GM12864 (cell line): Measurements from ENCODE around the gene QSOX2.
A peak's percentile ranks its signal among the peaks of the same experiment; 100 is the strongest.

Source experiments
- DNase-seq: peaks from one replicate; pipeline ENCODE4 v3.0.0-alpha.2; 2011; ENCODE audit warnings: low read depth
- H3K4me3 ChIP-seq: 2 replicates; pipeline ENCODE4 v1.5.1; 2011; ENCODE audit warnings: mild to moderate bottlenecking, low read depth, low read length, control low read depth
- TF ChIP-seq, protein P1 (sequence below): IDR thresholded peaks from 2 replicates; pipeline ENCODE4 v1.5.1; 2011; ENCODE audit warnings: low read depth, mild to moderate bottlenecking, moderate library complexity, low read length, control low read depth, inconsistent platforms; ENCODE audit errors: missing control alignments

The QSOX2 gene

DNA sequence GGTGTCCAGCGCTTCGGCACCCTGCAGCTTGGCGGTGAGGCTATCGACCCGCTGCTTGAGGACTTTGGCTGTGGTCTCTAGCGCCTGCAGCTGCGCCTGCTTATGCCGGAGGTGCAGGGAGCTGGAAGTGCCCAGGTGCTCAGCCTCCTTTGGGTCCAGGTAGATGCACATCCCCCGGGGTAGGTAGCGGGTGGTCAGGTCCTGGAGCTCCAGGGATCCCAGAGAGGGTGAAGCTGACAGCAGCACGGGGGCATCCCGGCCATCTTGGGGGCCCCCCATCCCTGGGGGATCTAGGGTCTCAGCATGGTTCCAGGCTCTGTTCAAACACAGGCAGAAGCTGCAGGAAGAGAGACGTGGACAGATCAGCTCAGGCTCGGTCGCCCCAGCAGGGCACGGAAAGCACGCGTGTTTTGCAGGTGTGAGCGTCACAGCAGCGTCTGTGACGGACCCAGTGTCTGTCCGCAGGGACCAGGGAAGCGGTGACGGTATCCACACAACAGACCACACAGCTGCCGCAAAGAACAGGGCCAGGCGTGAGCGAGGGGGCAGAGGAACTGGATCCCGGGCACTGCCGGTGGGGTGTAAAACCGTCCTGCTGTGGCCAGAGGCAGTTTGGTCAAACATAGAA, 40.9 kb upstream of the QSOX2 start:
- DNase-seq: no peak
- H3K4me3 ChIP-seq: no peak overlapping the region
- TF ChIP-seq, protein P1, sequence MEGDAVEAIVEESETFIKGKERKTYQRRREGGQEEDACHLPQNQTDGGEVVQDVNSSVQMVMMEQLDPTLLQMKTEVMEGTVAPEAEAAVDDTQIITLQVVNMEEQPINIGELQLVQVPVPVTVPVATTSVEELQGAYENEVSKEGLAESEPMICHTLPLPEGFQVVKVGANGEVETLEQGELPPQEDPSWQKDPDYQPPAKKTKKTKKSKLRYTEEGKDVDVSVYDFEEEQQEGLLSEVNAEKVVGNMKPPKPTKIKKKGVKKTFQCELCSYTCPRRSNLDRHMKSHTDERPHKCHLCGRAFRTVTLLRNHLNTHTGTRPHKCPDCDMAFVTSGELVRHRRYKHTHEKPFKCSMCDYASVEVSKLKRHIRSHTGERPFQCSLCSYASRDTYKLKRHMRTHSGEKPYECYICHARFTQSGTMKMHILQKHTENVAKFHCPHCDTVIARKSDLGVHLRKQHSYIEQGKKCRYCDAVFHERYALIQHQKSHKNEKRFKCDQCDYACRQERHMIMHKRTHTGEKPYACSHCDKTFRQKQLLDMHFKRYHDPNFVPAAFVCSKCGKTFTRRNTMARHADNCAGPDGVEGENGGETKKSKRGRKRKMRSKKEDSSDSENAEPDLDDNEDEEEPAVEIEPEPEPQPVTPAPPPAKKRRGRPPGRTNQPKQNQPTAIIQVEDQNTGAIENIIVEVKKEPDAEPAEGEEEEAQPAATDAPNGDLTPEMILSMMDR: no peak

DNA sequence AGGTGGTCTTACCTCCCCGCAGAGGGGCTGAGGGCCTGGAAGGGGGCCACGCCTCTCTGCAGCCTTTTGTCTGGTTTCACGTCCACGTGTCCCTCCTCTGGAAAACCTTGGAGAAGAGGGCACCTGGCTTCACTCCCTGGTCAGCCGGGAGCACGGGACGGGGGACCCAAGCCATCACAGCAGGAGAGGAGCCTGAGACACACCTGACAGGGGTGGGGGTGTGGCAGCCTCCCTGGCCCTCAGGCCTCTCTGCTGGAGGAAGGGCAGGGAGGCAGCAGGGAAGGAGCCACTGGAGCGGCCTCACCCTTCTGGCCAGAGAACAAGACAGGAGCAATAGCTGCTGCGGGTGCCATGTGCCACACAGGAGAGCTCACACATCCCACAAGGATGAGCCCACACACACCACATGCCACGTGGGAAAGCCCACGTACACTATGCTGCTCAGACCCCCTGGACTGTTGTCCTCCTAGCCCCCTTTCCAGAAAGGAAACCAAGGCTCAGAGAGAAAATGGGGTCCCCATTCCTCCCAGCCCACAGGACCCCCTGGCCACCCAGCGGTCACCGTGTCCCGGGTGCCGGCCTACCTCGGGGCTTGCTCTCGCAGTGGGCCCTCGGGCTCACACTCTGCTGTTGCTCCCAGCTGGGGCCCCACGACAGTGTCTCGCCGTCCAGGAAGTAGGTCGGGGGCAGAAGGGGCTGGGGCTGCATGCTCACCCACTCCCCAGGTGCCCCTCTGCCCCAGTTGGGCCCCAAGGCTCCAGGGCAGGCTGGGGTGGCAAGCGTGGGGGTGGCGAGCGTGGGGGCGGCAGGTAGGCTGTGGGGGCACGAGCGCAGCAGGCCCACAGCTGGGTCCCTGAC, 40.1 kb upstream of the QSOX2 start:
- TF ChIP-seq, protein P1: no peak
- DNase-seq: no peak
- no peak overlapping the region for H3K4me3 ChIP-seq

DNA sequence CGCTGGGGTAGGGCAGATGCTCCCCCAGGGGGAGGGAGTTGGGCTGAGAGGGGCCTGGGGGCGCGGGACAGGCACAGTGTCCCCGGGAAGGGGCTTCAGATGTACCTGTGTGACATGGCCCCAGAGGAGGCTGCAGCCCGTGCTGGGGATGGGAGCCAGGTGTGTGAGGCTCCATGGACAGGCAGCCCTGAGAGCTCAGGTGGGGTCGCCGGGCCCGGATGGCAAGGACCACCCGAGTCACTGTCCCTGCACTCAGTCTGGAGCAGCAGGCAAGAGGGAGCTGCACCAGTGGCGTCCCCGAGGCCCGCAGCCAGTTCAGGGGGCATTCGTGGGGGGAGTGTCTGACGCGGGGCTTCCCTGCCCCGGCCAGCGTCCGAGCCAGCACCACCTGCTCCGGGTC, 39.3 kb upstream of the QSOX2 start:
- TF ChIP-seq, protein P1: no peak
- no peak overlapping the region for H3K4me3 ChIP-seq
- no peak for DNase-seq

DNA sequence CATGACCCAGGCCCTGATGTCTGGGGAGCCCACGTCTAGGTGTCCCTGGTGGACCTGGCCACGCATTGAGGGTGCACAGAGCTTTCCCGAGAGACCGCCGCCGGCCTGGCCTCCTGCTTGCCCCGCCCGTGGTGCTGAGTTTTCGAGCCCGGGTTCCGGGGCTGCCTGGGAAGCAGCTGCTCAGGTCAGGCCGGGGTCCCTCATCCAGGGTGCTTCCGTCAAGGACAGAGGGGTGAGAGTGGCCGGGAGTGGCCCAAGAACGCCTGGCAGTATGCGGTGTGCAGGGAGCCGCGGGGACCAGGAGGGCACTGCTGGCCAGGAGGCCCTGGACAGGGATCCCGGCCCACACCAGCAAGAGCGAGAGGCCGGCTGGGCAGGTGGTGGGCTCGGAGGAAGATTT, 38.7 kb upstream of the QSOX2 start:
- no peak for DNase-seq
- no peak overlapping the region for H3K4me3 ChIP-seq
- TF ChIP-seq, protein P1: no peak

DNA sequence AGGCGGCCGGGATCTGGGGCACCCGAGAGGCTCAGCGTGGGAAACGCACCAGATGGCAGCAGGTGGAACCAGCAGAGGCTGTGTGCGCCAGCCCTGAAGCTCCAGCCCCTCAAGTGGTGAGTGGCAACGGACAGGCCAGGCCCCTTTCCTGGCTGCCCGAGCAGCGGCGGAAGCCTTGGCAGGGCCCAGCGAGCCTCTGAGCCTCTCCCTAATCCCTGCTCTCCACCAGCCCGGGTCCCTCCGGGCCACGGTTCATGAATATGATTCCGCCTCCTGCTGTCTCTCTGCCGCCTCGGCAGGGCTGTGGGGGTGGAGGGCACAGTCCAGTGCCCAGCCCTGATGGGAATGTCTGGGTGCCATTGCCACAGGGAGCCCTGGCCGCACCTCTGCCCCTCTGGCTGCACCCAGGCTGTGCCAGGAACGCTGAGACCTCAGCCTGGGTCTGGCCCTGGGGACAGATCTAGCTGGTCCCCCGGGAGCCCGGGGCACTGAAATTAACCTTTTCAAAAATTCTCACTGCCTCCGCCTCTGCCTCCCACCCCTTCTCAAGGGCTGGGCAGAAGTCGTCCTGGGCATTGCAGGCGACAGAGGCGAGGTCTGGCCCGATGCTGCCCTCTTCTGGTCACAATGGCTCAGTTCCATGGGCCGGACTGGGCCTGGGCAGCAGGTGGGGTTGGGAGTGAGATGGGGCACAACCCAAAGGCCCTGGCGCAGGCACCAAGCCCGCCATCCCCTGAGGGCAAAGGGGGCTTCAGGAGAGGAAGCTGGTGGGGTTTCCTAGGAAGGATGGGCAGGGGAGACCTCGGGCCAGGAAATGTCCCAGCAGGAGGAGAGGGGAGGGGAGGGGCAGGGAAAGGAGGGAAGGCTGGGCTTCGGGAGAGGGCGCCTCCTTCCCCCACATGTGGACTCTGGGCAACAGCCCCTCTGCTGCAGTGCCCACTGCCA, 38.0 kb upstream of the QSOX2 start:
- TF ChIP-seq, protein P1: peak; percentile 80
- DNase-seq: peak; percentile 22
- H3K4me3 ChIP-seq: peak overlapping the region; percentile 17; the same call in 1 of the 2 replicates

DNA sequence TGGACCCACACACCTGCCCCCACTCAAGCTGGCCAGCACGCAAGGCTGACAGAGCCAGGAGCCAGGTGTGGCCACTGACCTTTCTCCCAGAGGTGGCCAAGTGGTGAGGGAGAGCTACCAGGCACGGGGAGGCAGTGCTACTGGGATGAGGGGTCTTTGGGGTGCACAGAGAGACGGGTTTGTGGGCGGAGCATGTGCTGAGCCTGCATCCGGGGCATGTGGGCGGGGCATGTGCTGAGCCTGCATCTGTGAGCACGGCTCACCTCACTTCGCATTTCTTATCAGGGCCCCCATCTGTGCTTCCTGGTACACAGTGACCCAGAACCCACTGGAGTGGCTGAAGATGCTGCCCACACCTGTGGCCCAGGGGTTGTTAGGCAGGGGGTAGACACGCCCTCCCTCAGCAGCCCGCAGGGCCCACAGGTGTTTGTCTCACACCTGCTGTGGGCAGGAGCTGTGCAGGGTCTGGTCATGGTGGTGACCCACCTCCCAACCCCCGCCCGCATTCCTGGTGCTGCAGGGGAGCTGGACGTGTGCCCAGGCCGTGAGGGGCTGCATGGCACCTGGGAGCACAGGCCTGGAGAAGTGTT, 36.8 kb upstream of the QSOX2 start:
- no peak overlapping the region for H3K4me3 ChIP-seq
- TF ChIP-seq, protein P1: no peak
- DNase-seq: no peak
